Gastrocnemius medialis (tissue), 4 donors: Measurements from ENCODE around the gene SPOPL.

Experiments used
- POLR2A ChIP-seq, 2 donors: fragments of 450-650 bp; IDR thresholded peaks; one replicate each; pipeline ENCODE4 v1.6.1; 2017; ENCODE audit warnings: antibody characterized with exemption in 2 of 2, mild to moderate bottlenecking in 2 of 2, moderate library complexity in 2 of 2
- TF ChIP-seq, protein P1 (sequence below), 5 experiments: fragments of 450-650 bp in 3 of 5; fragments of 200-600 bp in 2 of 5; sonication (generic) in 2 of 5; IDR thresholded peaks in 4 of 5; conservative IDR thresholded peaks in 1 of 5; 1 replicate in 4 of 5; 2 replicates in 1 of 5; pipeline ENCODE4 v1.5.1; 2016 to 2019; ENCODE audit warnings: antibody characterized with exemption in 5 of 5, mild to moderate bottlenecking in 3 of 5, moderate library complexity in 3 of 5

DNA sequence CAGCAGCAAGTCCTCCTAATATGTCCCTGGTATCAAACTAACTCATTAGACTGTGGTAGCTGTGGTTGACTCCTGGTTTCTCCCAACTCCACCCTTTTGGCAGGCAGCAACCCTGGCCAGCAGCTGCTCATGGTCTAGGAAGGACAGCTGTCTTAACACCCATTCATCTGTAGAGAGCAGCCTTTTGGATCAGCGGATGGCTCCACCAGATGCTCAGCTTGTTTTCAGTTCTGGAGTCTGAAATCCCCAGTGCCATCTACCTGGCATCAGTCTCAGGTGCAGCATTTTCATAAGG lies 100.5 kb downstream of the SPOPL start:
- no peak for TF ChIP-seq POLR2A (IDR thresholded peaks at IDR 0.05)
- TF ChIP-seq, protein P1, sequence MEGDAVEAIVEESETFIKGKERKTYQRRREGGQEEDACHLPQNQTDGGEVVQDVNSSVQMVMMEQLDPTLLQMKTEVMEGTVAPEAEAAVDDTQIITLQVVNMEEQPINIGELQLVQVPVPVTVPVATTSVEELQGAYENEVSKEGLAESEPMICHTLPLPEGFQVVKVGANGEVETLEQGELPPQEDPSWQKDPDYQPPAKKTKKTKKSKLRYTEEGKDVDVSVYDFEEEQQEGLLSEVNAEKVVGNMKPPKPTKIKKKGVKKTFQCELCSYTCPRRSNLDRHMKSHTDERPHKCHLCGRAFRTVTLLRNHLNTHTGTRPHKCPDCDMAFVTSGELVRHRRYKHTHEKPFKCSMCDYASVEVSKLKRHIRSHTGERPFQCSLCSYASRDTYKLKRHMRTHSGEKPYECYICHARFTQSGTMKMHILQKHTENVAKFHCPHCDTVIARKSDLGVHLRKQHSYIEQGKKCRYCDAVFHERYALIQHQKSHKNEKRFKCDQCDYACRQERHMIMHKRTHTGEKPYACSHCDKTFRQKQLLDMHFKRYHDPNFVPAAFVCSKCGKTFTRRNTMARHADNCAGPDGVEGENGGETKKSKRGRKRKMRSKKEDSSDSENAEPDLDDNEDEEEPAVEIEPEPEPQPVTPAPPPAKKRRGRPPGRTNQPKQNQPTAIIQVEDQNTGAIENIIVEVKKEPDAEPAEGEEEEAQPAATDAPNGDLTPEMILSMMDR (IDR thresholded peaks at IDR 0.05 in 4 of 5, conservative IDR thresholded peaks at IDR 0.05 in 1 of 5): no peak
